ENCODE measurements around the gene SLC29A1.
"Not testable (repeated sequence)": the region's sequence is repeated elsewhere in the genome, so short reads cannot be mapped to it uniquely, and the experiment has no call there.

SLC29A1 gene

GRCh38 chr6:44224965-44225305 lies 1.5 kb downstream of the SLC29A1 start:
- Mint-ChIP-seq H3K27ac (peak overlapping the region; percentile 84), H3K36me3 (no peaks in the 10 kb centered on the region), H3K4me3 (peak overlapping the region; percentile 95), H3K27me3 (no peaks in the 10 kb centered on the region), H3K4me1 (ENCODE audit: low read depth) (peaks cover 27% of the 10 kb centered on the region), H3K9me3 (ENCODE audit: low read depth) (no peaks in the 10 kb centered on the region)

DNA sequence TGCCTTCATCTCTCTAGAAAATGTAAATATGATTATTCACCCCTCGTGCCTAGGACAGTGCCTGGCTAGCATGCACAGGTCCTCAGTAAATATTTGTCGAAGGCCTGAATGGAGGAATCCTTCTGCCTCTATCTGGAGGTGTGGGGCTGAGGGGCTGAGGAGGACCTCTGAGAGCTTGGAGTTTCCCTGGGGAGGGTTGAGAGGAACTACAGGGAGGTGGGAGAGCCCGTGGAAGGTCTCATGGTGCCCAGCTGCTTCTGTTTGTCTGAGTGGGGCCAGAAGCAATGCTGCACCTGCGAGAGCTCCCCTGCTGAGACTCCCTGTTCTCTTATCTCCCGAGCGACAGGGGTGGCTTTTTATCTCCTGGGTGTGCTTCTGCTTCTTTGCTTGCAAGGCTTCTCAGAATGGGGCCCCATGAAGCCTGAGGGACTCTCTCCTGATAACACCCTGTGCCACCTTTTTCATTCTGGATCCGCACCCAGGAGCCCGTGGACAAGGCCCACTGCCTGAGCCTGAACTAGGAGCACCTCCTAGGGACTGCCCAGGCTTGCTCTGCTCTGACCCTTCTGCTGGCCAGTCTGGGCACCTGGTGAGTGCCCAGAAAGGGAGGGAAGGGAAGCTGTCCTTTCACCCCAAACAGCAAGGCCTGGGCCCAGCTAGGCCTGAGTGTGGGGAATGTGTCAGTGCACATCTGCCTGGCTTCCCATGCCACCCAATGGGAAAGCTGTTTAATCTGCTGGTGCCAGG lies 2.4 kb downstream of the SLC29A1 start:
- H3K9me3 Mint-ChIP-seq (ENCODE audit: low read depth): no peaks in the 10 kb centered on the region
- H3K27ac Mint-ChIP-seq: no peak overlapping the region
- peaks cover 27% of the 10 kb centered on the region for H3K4me1 Mint-ChIP-seq (ENCODE audit: low read depth)
- peak overlapping the region; percentile 74 for H3K4me3 Mint-ChIP-seq
- peaks cover under 1% of the 10 kb centered on the region for H3K36me3 Mint-ChIP-seq
- no peaks in the 10 kb centered on the region for H3K27me3 Mint-ChIP-seq

GRCh38 chr6:44226368-44227147 lies 3.2 kb downstream of the SLC29A1 start:
- H3K36me3 Mint-ChIP-seq: peaks cover 3% of the 10 kb centered on the region
- no peak overlapping the region for H3K27ac Mint-ChIP-seq
- peaks cover 21% of the 10 kb centered on the region for H3K4me1 Mint-ChIP-seq (ENCODE audit: low read depth)
- no peaks in the 10 kb centered on the region for H3K27me3 Mint-ChIP-seq
- no peaks in the 10 kb centered on the region for H3K9me3 Mint-ChIP-seq (ENCODE audit: low read depth)
- H3K4me3 Mint-ChIP-seq: no peak overlapping the region

- H3K27me3 Mint-ChIP-seq: no peaks in the 10 kb centered on the region
- peaks cover 5% of the 10 kb centered on the region for H3K36me3 Mint-ChIP-seq
- H3K4me1 Mint-ChIP-seq (ENCODE audit: low read depth): peaks cover 18% of the 10 kb centered on the region
- no peak overlapping the region for H3K27ac Mint-ChIP-seq
- no peaks in the 10 kb centered on the region for H3K9me3 Mint-ChIP-seq (ENCODE audit: low read depth)
- H3K4me3 Mint-ChIP-seq: no peak overlapping the region
These were observed 3.9 kb downstream of the SLC29A1 start for GRCh38 chr6:44227148-44227793.

DNA sequence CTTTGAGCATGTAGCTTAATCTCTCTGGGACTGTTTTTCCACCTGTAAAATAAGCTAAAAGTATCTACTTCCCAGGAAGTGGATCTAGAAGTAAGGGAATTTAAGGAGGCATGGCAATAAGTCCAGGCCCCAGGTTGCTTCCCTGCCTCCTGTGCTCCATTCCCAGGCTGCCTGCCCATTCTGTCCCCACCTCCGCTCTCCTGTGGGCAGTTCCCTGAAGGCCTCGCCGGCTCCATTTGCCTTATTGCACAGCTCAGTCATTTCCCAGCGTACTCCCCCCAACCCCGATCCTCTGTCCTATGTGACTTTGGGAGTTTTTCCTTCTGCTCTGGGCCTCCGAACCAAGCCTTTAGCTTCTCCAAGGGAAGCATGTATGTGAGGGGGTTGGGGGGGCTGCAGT lies 4.6 kb downstream of the SLC29A1 start:
- Mint-ChIP-seq H3K36me3 (peaks cover 9% of the 10 kb centered on the region), H3K9me3 (ENCODE audit: low read depth) (no peaks in the 10 kb centered on the region), H3K27me3 (no peaks in the 10 kb centered on the region), H3K4me1 (ENCODE audit: low read depth) (peaks cover 14% of the 10 kb centered on the region), H3K27ac (no peak overlapping the region), H3K4me3 (no peak overlapping the region)

DNA sequence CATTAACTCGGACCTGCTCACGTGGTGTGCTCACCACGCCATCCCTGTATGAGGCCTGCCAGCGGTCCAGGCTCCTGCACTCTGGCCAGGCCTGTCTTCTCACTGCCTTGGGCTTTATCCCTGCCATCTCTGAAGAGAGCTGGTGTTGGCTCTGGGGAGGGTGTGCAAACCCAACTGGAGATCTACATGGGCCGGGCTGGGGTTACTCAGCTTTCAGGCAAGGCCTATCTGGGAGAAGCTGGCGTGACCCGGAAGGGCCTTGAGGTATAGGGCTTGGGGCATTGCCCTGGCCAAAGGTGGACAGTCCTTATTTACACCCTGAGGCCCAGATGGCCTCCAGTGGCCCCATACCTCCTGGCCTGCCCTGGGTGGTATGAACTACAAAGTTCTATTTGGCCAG lies 5.0 kb downstream of the SLC29A1 start:
- H3K36me3 Mint-ChIP-seq: peaks cover 9% of the 10 kb centered on the region
- no peak overlapping the region for H3K27ac Mint-ChIP-seq
- no peaks in the 10 kb centered on the region for H3K27me3 Mint-ChIP-seq
- no peaks in the 10 kb centered on the region for H3K9me3 Mint-ChIP-seq (ENCODE audit: low read depth)
- no peak overlapping the region for H3K4me3 Mint-ChIP-seq
- peaks cover 13% of the 10 kb centered on the region for H3K4me1 Mint-ChIP-seq (ENCODE audit: low read depth)

DNA sequence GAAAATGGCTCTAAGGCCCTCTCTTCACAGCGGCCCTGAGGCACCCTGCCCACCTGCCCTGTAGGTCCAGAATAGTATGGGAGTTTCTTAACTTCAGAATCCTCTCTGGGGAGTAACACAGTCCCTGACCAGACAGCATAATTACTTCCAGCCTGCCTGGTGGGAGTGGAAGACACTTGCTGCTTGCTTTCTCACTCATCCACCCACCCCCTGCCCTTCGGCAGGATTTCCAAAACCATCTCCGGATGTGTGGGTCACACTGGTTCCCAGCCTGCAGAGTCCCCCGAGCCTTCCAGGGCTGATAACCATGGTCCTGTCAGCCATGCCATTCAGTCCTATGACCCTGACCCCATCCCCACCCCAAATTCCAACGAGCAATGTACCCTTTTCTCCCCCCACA lies 5.4 kb downstream of the SLC29A1 start:
- Mint-ChIP-seq H3K9me3 (ENCODE audit: low read depth) (no peaks in the 10 kb centered on the region), H3K27ac (no peak overlapping the region), H3K36me3 (peaks cover 9% of the 10 kb centered on the region), H3K27me3 (no peaks in the 10 kb centered on the region), H3K4me3 (no peak overlapping the region), H3K4me1 (ENCODE audit: low read depth) (peaks cover 17% of the 10 kb centered on the region)

GRCh38 chr6:44229376-44230033 lies 6.1 kb downstream of the SLC29A1 start:
- peaks cover 9% of the 10 kb centered on the region for H3K36me3 Mint-ChIP-seq
- H3K27ac Mint-ChIP-seq: no peak overlapping the region
- no peaks in the 10 kb centered on the region for H3K9me3 Mint-ChIP-seq (ENCODE audit: low read depth)
- H3K4me1 Mint-ChIP-seq (ENCODE audit: low read depth): peaks cover 13% of the 10 kb centered on the region
- no peak overlapping the region for H3K4me3 Mint-ChIP-seq
- H3K27me3 Mint-ChIP-seq: no peaks in the 10 kb centered on the region

GRCh38 chr6:44230034-44230675 lies 6.8 kb downstream of the SLC29A1 start:
- no peaks in the 10 kb centered on the region for H3K27me3 Mint-ChIP-seq
- H3K9me3 Mint-ChIP-seq (ENCODE audit: low read depth): no peaks in the 10 kb centered on the region
- H3K4me3 Mint-ChIP-seq: no peak overlapping the region
- peaks cover 8% of the 10 kb centered on the region for H3K4me1 Mint-ChIP-seq (ENCODE audit: low read depth)
- no peak overlapping the region for H3K27ac Mint-ChIP-seq
- peaks cover 9% of the 10 kb centered on the region for H3K36me3 Mint-ChIP-seq

DNA sequence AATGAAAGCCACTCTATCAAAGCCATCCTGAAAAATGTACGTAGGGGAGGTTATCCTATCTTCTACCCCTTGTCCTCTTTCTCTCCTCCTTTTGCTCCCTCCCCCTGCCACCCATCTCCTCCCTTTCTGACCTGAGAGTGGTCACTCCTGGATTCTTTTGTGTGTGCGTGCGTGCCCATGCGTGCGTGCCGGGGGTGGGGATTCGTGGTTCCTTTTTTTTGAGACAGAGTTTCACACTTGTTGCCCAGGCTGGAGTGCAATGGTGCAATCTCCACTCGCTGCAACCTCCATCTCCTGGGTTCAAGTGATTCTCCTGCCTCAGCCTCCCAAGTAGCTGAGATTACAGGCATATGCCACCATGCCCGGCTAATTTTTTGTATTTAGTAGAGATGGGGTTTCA lies 8.0 kb downstream of the SLC29A1 start:
- not testable (repeated sequence) for H3K27ac Mint-ChIP-seq; H3K27me3 Mint-ChIP-seq; H3K36me3 Mint-ChIP-seq; H3K4me1 Mint-ChIP-seq (ENCODE audit: low read depth); H3K4me3 Mint-ChIP-seq; H3K9me3 Mint-ChIP-seq (ENCODE audit: low read depth)

DNA sequence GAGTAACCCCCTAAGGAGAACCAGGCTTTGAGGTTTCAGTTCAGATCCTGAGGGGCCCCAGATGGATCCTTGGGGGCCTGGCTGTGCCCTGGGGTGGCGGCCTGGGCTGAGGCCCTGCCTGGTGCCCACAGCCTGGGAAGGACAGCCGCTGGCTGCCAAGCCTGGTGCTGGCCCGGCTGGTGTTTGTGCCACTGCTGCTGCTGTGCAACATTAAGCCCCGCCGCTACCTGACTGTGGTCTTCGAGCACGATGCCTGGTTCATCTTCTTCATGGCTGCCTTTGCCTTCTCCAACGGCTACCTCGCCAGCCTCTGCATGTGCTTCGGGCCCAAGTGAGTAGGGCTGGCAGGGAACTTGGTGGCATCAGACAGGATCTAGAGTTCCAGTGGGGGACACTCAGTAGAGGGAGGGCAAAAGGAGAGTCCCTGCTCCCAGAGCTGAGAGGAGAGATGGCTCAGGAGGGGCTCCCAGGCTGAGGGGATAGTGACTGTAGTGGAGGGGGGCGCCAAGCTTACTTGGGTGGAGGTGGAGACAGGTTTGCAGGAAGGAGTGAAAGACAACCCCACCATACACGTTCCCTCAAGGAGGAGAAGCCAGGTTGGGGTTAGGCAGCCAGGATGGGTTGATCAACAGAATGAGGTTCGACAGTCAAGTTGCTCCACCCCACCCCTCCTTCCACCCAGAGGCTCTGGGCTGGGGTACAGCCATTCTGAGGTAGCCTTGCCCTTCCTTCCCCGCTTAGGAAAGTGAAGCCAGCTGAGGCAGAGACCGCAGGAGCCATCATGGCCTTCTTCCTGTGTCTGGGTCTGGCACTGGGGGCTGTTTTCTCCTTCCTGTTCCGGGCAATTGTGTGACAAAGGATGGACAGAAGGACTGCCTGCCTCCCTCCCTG lies 9.5 kb downstream of the SLC29A1 start:
- H3K4me1 Mint-ChIP-seq (ENCODE audit: low read depth): peaks cover 16% of the 10 kb centered on the region
- no peaks in the 10 kb centered on the region for H3K9me3 Mint-ChIP-seq (ENCODE audit: low read depth)
- H3K27ac Mint-ChIP-seq: no peak overlapping the region
- peaks cover 9% of the 10 kb centered on the region for H3K36me3 Mint-ChIP-seq
- no peaks in the 10 kb centered on the region for H3K27me3 Mint-ChIP-seq
- no peak overlapping the region for H3K4me3 Mint-ChIP-seq

- Mint-ChIP-seq H3K9me3 (ENCODE audit: low read depth) (no peaks in the 10 kb centered on the region), H3K4me1 (ENCODE audit: low read depth) (peaks cover 23% of the 10 kb centered on the region), H3K4me3 (no peak overlapping the region), H3K27ac (no peak overlapping the region), H3K36me3 (peaks cover 9% of the 10 kb centered on the region), H3K27me3 (no peaks in the 10 kb centered on the region)
These were observed 10.2 kb downstream of the SLC29A1 start for GRCh38 chr6:44233567-44234100.

- Mint-ChIP-seq H3K4me1 (ENCODE audit: low read depth) (peaks cover 26% of the 10 kb centered on the region), H3K9me3 (ENCODE audit: low read depth) (no peaks in the 10 kb centered on the region), H3K36me3 (peaks cover 9% of the 10 kb centered on the region), H3K27ac (no peak overlapping the region), H3K27me3 (no peaks in the 10 kb centered on the region), H3K4me3 (no peak overlapping the region)
These were observed 11.0 kb downstream of the SLC29A1 start for GRCh38 chr6:44234101-44235025.

All from activated naive CD8-positive, alpha-beta T cell (primary cell).